GM19324 (cell line): ENCODE data around the gene ANKFN1.

Experiments
- ATAC-seq: cut with Tn5 transposase; IDR thresholded peaks from one replicate; pipeline ENCODE4 v1.9.1; 2021; ENCODE audit warnings: mild to moderate bottlenecking, moderate library complexity; ENCODE audit not compliant: unreplicated experiment, low FRiP score

Gene ANKFN1

DNA sequence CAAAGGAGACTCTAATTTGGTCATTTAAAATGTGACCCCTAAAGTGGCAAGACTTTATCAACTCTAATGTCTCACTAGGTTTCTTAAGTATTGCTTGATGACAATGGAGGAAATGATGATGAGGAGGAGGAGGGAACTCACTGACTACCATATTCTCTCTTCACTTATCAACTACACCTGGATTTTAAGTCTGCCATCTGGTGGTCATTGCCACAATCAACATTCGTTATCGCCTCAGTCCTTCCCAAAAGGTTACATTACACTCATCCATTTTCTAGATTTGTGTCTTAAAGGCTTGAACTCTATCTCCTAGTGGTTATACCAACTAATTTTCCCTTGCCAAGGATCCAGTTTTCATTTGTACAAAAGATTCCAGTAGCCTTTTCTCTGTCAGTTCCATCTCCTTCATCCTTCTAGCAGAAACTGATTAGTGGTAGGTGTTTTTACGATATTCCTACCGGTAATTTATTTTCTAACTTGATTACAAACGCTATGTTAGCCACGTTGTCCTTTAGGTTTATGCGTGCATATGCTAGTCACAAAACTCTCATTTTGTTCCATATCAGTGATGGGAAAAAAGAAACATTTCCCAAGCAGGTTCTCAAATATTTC is 325.7 kb downstream of the ANKFN1 start:
- ATAC-seq = no peak

DNA sequence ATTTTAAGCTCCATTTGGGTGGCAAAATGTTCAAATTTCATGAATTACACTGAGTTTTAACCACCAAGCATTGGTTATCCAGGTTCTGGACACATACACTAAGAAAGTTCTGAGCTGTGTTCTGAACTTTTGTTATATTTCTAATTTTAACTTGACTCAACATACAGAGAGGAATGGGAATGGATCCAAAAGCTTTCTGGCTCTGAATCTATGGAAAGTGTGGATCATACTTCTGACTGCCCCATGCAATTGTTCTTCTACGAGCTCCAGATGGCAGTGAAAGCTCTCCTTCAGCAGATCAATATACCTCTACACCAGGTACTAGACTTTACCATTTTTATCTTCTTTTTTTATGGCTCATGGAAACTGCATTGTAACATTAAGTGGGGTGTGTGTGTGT is 327.2 kb downstream of the ANKFN1 start:
- no peak for ATAC-seq

DNA sequence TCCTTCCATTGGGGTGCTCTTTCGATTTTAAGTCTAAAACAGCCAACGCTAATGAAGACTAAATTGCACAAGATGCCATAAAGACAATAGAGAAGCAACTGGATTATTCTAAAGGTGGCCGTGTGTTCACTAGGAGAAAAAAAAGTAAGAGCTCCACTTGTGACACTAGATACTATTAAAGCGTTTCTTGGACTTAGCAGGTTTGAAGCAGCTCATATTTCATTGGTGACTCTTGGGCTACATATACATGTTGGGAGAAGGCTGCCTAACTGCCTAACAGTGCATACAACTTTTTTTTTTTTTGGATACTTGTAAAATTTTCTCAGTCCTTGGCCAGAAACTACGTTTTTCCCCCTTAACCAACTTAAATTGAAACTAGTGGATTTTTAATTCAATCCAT is 328.4 kb downstream of the ANKFN1 start:
- no peak for ATAC-seq

DNA sequence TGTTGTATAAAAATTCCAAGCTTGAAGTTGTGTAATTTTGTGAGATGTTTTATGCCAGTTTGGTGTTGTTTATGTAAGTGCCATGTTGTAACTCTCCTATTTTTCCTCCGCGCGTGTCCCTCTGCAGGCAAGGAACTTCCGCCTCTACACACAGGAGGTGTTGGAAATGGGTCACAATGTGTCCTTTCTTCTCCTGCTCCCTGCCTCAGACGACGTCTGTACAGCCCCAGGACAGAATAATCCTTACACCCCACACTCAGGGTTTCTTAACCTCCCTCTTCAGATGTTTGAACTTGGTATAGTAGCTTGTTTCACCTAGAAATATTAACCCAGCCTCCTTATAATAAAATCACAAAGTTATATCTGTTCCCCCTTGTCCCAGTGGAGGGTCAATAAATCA is 329.0 kb downstream of the ANKFN1 start:
- ATAC-seq = no peak

DNA sequence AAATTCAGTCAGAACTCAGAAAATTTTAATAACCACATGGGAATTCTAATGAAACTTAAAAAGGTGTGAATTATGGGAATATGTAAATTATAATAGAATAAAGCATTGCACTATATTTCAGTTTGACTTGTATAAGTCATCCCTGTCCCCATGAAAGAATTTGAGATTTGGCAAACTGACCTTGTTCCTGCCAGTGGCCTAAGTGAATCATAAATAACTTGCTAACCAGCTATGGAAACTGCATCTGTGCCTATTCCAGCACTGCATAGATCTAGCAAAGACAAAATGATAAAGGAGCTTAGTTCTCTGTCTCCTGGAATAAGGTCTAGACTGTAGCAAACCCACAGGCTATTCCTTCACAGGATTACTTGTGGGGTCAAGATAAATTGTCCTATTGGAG is 333.5 kb downstream of the ANKFN1 start:
- no peak for ATAC-seq

DNA sequence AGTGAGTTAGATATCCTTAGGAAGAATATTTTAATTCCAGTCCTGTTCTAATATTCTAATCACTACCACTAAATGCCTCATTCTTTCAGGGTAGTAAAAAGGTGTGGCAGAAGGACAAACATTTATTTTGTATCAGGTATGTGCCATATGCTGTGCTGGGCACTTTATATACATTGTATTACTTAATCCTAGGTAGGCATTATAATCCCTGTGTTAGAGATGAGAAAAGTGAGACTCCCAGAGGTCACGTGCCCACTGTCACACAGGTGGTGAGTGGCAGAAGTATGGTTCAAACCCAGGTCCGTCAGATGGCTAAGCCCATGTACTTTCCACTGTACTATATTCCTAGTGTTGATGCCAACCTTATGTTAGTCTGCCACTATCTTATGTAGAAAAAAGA is 335.5 kb downstream of the ANKFN1 start:
- no peak for ATAC-seq

DNA sequence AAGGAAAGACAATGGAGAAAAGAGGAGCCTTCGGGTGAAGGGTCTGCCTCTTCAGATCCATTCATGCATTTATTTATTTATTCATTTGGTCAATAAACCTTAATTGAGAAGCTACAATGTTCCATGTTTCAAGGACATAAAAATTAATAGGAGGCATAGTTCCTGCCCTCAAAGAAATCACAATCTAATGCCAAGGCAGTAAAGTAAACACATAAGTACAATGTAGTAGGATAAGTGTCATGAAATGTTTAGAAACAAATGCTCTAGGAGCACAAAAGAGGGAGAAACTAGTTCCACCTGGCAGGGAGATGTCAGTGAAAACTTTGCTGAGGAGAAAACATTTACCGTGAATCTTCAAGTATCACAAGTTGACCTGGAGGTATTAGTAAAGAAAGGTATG is 336.7 kb downstream of the ANKFN1 start:
- no peak for ATAC-seq

DNA sequence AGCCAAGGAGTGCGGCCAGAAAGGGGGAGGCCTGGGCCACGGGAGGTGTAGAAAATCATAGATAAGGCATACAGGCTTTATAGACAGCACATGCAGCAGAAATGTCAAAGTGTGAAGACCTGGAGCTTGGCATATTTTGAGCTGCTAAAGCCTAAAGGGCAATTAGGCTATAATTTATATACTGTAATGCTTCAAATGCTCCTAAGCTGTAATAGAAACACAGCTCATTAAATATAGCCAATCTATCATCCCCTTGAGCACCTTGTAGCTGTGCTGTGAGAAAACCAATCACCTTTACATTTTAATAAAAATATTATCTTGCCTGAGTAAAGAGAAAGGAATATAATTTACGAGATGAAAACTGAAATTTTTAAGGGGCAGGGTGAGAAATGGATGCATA is 342.3 kb downstream of the ANKFN1 start:
- ATAC-seq = no peak

DNA sequence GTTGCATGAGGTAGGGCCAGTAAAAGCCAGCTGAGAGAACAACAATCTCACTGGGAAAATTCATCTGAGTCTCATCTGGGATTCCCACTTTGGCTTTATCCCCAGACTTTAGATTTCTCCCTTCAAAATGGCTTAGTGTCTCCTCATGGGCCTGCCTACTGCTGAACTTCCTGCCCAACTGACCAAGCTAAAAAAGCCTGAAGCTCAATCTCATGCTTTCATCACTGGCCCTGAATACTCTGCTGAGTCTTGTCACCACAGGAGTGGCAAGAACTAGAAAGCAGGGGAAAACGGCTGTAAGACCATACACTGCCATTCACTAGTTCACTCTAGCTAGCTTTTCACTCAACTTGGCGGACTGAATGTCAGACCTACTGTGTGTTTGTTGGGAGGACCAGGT is 343.9 kb downstream of the ANKFN1 start:
- ATAC-seq = no peak

DNA sequence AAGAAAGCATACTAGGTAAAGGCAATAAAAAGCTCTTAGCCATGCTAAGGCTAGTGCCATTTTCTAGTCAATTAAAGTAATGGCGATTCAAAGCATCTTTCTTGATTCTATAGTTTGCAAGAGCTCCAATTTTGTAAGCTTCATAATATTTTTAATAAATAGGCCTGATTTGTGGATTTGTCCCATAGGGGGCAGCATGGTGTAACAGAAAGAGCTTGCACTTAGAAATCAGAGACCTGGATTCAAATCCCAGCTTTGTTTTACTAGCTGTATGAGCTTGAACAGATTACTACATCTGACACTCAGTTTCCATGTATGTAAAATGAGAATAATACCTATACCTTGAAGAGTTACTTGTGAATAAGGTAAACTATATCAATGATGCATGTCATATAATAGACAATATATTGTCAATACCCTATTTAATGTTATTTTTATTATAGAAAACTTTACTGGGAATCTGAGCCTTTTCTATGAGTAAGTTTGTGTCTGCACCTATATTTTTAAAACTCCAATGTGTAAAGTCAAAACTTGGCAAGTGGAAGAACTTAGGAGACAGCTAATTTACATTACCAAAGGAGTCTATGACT is 346.6 kb downstream of the ANKFN1 start:
- ATAC-seq = no peak

DNA sequence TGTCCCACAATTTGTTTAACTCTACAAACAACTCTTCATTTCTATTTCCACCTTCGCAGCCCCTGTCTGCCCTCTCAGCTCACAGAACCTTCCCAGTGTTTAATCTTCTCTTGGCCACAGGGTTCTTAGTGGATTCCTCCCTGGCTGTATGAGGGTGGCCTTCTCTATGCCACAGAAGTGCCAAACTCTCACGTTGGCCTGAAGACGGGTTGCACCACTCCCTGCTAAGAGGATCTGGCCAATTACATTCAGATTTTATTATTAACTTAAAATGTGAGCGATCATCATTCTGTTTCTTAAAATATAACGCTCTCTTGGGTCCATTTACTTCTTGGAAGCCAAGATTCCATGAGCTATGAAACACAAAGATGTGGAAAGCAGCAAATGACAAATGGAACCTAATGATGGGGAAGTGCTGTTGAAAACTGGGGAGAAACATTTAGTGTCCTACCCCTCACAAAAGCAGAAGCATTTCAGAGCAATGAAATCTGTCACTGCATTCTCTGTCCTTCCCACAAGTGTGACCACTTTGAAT is 348.9 kb downstream of the ANKFN1 start:
- ATAC-seq = no peak

DNA sequence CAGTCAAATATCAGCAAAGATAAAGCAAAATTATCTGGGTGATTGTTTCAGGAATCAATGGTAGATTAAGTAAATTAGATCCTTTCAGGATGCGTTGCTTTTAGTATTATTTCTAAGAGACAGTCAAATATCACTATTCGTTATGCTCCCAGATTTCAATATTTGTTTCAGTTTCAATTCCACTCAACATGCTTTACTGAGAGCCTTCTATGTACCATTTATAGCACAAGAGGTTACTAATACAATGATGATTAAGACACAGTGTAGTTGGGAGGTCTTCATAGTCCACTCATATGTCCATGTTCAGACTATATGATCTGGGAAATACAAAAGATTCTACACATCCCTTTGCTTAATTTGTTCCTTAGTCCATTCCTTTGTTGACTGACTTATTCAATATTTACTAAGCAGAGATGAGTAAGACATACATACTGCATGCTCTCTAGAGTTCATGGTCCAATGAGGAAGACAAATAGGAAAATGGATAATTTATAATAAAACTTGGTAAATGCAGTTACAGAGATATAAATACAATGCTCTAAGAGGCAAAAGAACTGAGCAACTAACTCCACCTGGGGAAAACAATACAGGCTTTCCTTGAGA is 352.0 kb downstream of the ANKFN1 start:
- no peak for ATAC-seq

DNA sequence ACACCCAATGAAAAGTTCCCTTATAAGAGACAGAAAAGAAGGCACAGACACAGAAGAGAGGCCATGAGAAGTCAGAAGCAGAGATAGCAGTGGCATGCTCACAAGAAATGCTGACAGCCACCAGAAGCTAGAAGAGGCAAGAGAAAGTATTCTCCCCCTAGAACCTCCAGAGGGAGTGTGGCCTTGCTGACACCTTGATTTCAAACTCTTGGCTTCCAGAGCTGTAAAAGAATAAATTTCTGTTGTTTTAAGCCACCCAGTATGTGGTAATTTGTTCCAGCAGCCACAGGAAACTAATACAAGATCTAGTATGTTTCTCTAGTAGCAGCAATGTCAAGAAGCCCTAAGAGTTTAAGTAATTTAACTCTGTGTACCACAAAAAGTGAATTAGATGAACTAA is 353.1 kb downstream of the ANKFN1 start:
- no peak for ATAC-seq

DNA sequence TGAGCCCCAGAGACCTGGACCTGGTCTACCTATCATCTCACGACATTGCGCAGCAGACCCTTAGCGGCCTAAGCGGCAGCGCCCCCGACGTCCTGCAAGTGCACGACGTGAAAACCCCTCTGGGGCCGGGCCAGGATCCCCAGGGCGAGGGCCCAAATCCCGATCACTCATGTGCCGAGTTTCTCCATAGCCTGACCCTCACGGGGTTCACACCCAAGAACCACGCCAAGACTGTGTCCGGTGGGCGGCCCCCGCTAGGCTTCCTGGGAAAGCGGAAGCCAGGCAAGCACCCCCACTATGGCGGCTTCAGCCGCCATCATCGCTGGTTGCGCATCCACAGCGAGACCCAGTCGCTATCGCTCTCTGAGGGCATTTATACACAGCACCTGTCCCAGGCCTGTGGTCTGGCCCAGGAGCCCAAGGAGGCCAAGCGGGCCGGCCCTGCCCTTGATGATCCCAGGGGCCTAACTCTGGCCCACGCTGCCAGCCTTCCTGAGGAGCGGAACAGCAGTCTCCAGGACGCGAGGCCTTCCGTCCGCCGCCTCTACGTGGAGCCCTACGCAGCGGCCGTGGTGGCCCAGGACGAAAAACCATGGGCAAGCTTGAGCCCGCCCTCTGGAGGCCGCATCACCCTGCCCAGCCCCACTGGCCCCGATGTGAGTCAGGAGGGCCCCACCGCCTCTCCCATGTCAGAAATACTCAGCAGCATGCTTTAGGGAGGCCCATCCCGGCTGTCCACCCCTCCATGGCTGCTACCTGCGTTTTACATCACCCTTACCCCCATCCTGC is 357.5 kb downstream of the ANKFN1 start:
- ATAC-seq = no peak

DNA sequence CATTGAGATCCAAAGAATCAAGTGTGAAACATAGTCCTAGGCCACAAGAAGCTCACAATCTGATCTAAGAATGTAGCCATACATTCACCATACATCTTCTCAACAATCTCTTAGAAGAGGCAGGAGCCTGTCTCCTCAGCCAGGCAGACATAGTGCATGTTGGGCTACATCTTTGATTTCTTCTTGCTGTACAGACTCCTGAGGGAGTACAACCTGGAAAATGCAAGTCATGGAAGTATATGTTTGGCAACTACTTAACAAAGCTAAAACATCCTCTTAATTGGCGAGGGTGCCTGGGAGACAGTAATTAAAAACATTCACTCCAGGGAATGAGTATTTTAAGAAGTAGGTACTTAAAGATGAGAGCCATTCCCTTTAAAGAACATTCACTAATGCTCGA is 361.0 kb downstream of the ANKFN1 start:
- ATAC-seq = no peak

DNA sequence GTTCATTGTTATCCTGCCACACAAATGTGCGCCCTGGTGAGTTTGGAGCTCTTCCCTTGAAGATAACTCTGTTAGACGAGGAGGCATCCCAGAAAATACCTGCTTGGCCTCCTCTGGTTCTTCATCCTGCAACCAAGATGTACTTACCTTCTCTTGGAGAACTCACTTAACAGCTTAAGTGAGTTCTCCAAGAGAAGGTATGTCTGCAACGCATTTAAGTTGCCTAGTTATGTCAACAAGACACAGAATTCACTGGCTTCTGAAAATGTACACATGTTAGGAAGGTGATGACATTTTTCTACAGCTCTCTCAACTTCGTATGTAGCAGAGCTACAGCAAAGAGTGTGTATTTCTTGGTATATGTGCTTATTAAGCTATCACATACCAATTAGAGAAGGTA is 361.6 kb downstream of the ANKFN1 start:
- no peak for ATAC-seq

DNA sequence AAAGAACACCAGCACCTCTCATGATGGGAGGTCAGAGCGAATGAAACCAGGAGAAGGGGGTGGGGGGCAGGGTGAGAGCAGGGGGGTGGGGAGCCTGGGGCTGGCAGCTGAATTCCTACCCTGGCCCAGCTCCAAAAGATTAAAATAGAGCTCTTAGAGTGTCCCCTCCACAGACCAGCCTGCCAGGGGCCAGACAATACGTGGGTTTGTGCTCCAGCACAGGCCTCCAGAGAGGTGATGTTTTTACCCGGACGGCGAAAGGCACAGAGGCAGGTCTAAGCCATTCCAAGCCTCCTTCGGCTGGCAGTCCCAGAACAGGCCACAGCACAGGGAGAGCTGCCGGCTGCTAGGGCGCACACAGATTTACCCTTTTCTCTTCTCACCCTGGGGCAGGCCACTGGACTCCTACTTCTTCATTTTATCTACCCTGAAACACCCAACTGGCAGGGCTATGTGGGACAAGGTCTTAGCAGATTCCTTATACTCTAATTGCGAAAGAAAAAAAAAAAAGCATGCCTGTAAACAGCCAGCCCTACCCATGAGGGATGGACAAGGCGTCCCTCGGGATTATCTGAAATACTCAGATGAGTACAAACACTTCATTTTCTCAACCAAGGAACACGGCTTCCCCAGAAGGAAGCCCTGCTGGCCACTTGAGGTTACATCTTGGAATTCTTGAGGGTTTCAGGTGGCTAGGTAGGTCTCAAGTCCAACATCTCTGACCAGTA is 368.3 kb downstream of the ANKFN1 start:
- no peak for ATAC-seq

DNA sequence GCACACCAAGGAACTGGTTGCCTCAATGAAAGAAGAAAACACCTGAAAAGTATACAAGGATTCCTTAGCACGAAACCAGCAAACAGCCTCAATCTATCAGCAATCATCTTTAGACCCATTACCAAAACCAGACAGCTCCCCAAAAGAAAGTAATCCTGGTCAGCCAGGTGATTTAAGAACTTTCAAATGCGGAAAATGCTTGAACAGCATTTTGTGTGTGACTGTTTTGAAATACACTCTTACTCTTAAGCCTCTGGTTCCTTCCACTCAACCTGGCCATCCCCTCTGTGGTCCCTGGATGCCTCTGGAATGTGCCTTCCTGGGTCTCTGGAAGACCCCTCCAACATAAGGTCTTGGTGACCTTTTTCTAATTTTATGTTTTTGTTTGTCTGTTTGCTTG is 369.8 kb downstream of the ANKFN1 start:
- ATAC-seq = no peak

DNA sequence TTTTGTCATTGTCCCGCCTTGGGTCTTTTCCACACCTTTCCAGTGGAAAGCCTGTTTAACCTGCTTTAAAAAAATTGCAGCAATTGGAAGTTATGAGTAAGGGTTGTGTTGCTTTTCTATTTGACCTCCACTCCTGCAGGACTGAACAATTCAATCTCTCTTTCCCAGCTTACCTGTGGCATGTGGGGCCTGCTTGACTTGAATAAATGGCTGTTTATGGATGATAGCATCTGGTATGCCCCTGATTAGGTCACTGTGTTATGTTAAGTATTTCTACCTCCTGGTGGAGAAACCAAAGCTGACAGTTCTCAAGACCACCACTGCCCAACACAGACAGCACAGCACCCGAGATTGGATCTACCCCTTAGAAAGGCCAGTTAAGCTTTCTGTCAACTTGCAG is 375.4 kb downstream of the ANKFN1 start:
- no peak for ATAC-seq

DNA sequence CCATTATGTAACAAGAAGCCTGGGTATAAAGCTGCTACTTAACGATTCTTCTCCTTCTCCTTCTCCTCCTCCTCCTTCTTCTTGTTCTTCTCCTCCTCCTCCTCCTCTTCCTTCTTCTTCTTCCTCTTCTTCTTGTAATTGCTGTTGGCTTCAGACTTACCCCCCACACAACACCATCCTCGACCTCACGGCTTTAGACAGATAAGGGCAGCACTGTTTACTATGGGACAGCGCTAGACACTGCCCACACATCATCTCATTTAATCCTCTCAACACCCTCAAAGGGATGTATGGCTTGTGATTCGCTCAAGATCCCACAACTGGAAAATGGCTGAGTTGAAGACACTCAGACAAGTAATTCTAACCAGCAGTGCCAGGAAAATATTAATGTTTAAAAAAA is 379.7 kb downstream of the ANKFN1 start:
- ATAC-seq = no peak

DNA sequence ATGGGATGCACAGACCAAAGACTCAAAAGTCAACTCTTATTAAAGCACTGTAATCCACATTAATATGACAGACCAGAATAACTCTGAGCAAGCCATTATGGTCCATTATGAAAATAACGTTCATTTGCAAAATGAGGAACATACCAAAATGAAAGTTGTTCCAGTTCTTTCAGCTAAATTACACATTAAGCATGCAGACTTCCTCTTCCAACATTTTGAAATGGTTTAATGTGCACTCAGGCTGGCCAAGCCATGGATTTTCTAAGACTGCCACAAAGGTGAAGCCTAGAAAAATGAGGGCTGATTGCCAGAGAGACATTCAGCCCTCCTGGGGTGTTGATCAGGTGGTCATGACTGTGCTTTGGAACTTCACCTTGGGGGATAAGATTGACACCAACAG is 383.5 kb downstream of the ANKFN1 start:
- ATAC-seq = no peak
